ENCODE measurements around the gene ASAP2. TPM values are rescaled to one million over a fixed set of nuclear protein-coding genes. Genes with fewer than 3 reads are reported as not detected.

Gene ASAP2
- total RNA-seq, 1 experiment from 2014 or later, result 24.4 TPM

- DNase-seq (ENCODE audit: low spot score), result no peak
Observed at GRCh38 chr2:9274701-9275343, 68.2 kb downstream of the ASAP2 start.

DNA sequence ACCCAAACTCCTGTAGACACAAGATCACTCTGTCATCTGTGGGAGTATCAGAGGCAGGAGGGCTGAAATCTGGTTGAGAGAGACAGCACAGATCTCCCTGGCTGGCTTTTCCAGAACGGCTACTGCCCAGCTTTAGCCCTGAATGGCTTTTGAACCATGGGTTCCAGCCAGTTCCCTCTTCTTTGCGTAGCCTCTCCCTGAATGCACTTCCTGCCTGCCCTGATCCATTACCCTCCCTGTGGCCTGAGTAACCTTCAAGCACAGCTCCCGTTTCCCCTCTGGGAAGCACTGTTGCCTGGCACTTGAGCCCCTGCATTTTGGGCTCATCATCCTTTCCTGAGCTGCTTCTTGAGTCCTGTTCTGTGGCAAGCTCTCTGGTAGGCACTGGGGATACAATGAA, 68.8 kb downstream of the ASAP2 start:
- DNase-seq (ENCODE audit: low spot score), result no peak

DNA sequence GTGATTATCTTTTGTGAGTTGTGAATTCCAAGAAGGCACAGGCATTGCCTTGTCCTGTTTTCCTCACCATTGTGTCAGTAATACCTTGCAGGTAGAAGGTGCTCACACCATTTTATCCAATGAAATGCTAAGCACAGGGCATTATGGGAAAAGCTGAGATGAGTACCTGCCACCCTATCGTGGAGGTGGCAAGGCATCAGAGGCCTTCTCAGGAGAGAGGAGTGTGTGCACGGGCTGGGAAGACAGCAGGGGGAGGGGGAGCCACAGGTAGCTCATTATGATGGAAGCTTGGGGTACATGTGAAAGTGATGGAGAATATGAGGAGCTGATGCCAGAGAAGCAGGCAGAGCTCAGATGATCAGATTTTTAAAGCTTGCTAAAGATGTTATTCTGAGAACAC, 69.5 kb downstream of the ASAP2 start:
- no peak for DNase-seq (ENCODE audit: low spot score)

DNA sequence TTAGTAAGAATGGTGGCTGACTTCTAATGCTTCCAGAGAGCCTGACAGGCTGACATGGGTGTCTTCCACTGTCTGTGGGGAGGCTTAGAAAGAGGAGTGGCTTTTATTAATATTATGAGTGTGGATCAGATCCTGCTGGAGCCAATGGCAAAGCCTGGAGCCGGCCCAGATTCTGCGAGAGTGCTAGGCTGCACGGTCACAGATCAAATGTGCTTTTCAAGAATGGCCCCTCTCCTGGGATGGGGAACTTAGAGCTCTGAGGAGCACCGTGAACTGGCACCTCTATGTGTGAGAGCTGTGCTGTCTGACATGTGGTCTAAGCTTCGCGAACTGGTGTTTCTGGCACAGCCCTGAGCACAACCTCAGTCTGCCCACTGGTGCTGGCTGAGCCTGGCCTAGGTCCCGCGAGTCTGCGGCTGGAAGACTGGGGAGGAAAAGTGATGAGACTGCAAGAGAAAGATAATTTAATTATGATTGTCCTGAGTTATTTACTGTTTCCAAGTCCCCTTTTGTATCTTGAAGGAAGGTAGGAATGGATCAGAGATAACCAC, 70.4 kb downstream of the ASAP2 start:
- no peak for DNase-seq (ENCODE audit: low spot score)

GRCh38 chr2:9278439-9278838, 71.8 kb downstream of the ASAP2 start:
- DNase-seq (ENCODE audit: low spot score), result no peak

DNA sequence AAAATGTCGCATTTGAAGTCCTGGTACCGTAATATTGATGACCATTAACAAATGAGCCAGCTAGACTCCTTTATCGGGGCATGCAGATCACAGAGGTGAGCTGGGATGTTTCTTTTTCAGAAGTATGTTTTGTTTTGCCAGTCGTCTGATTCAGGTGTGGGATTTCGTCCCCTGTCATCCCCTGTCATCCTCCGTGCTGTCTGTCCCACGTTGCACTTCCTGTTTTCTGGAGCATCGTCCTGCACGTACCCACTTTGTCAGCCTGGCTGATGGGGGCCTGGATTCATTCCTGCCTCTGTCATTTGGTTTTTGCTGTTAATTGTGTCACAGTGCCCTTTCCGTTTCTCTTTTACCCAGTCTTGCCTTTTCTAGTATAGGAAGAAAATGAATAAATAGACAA, 72.8 kb downstream of the ASAP2 start:
- DNase-seq (ENCODE audit: low spot score), result no peak

- no peak for DNase-seq (ENCODE audit: low spot score)
Observed at GRCh38 chr2:9280224-9280623, 73.6 kb downstream of the ASAP2 start.

DNA sequence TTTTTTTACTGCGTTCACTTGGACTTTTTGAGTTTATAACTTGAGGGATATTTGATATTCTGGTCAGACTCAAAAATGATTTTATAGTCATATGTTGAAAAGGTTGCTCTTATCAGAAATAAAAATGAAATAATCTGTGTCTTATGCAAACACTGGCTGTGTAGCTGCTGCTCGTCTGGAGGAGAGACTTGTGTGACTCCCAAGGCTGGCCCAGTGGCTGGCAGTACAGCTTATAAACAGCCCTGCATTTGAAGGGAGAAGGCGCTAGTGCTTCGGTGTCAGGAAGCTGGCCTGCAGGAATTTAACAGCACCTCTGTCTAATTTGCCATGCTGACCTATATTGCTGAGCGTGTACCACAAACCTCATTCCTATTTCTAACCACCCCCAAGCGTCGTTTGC, 74.5 kb downstream of the ASAP2 start:
- DNase-seq (ENCODE audit: low spot score), result no peak

DNA sequence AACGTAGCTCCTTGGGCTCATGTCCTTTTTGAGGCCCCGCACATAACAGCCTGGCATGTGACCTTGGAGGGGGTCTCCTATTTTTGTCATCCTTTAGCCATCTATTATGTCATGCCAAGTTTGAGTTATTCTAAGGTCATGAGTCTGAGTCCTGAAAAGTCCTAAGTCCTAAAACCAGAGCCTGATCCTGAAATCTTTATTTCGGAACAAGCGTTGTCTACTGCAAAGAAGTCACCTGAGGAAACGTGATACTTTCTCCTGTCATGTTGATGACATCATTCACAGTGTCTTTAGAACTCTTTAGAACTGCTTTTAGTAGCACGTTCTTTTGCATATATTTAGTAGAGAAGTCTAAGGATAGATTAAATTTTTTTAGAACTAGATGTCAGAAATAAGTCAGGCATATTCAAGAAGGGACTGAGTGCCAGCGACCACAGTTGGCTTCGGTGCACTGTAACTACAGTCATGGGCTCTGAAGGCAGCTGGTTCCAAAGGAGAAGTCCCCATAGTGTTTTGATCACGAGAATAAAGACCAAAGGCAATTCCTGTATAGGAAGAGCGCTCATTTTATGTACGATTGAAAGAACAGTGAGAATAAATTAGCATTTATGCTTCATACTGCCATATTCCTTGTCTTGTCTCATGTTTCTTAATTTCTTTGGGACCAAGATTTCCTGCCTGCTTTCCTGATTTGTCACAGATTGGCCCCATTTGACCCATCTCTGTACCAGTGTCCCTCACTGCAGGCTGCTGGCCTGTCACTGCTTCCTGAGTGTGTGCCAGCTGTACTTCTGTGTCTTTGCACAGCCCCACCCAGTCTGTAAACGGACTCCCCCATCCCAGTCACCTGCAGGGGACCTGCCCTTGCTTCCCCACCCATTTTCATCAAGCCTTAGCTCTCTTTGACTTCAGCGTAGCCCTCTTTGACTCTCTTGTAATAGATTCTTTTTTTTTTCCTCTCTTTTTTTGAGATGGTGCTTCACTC, 75.8 kb downstream of the ASAP2 start:
- no peak for DNase-seq (ENCODE audit: low spot score)

- DNase-seq (ENCODE audit: low spot score), result no peak
Observed at GRCh38 chr2:9284521-9285297, 78.1 kb downstream of the ASAP2 start.

DNA sequence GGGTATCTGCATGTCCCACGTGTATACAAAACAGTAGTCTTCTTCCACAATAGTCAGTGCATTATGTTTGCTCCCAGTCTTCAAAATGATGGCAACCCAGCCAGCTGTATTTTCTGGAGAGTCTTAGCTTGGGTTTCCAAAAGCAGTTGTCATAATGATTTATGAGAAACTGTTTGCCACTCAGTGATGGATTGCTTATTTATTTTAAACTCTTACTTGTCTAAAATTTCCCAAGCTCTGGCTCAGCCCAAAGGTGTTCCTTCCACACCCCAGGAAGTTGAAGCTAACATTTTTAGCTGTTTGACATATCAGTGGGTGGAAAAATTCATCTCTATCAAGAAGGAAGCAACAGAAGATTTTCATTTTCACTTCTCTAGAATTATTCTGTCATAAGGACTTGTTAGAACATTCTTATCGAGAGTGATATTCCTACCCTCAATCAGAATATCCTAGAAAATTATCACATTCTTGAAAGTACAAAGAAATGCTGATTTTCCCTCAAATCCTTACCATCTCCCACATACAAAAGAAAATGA, 78.8 kb downstream of the ASAP2 start:
- DNase-seq (ENCODE audit: low spot score), result no peak

DNA sequence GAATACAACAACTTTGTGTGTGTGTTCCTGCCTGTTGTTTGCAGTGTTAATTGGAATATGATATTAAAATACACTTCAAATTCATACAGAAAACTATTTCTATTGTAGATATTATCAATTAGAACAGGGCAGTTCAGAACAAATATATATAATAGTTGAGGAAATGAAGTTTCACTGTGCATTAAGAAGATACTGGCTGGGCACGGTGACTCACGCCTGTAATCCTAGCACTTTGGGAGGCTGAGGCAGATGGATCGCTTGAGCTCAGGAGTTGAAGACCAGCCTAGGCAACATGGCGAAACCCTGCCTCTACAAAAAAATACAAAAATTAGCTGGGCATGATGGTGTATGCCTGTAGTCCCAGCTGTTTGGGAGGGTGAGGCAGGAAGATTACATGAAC, 79.3 kb downstream of the ASAP2 start:
- no peak for DNase-seq (ENCODE audit: low spot score)

GRCh38 chr2:9286554-9287399, 80.2 kb downstream of the ASAP2 start:
- DNase-seq (ENCODE audit: low spot score), result peak; percentile 54

DNA sequence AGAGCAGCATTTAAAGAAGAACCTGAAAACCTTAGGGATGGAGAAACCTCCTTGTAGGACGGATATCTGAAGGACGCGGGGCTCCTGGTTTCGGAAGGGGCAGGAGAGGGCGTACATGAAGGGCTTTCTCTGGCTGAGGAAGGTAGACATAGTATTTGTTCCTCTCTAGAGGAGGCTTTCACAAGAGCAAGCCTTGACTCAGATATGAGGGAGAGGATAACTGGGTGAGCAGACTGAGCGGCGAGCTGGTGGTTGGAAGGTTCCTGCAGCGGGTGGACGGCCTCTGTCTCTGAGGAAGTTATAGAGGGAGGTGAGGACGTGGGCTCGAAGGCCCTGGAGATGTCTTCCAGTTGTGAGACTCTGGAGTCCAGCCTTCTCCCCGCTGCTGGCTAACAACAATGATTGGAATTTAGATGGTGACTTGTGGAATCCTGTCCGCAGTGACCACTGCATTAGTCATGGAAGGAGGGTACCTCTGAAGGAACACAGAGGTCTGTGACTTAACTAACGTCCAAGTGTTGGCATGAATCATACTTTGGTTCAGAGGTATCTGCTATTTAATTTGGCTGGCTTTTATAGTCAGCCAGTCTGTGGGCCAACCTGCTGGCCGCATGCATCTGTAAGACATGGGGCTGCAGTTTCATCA, 80.9 kb downstream of the ASAP2 start:
- peak; percentile 99 for DNase-seq (ENCODE audit: low spot score)

DNA sequence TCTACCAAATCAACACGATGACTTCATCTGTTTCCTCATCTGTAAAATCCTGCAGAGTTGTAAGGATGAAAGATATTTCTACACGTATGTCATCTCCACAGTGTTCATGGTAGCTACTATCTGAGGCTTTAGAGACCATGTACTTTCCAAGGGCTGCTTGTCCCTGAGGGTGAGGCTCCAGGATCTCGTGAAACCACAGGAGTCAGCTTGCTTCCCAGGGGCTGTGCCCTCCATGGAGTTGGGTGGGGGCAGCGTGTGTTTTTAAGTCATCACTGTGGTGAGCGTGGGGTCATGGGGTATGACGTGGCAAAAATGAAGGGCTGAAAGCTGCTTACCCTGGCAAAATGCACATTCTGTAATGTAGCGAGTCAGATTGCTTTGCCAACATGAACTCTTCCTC, 81.6 kb downstream of the ASAP2 start:
- peak; percentile 94 for DNase-seq (ENCODE audit: low spot score)

DNA sequence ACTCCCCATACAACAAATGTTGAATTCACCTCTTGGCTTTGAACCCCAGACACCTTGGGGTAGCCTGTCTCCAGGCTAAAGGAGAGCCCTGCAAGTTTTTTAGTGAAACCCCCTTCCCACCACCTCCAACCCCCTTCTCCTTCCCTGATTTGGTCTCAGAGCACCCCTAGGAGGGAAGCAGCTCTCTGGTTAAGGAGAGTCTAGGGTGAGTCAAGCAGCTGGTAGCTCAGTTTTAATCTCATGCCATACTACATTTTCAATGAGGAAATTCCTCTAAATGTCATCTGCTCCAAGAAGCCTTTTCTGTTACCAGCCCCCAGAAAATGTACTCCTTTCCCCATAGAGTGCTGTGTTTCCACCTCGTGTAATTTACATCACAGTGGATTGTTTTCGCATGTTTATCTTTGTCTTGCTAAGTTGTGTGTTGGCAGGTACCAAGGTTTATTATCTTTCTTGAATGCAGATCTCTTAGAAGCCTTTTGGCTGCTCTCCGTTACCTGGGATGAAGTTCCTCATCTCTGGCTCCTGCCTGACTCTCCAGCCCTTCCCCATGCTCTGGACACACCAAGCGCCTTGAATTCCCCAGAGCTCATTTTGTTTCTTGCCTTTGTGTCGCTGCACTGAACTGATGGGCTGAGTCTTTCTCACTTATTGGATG, 82.2 kb downstream of the ASAP2 start:
- peak; percentile 68 for DNase-seq (ENCODE audit: low spot score)

DNA sequence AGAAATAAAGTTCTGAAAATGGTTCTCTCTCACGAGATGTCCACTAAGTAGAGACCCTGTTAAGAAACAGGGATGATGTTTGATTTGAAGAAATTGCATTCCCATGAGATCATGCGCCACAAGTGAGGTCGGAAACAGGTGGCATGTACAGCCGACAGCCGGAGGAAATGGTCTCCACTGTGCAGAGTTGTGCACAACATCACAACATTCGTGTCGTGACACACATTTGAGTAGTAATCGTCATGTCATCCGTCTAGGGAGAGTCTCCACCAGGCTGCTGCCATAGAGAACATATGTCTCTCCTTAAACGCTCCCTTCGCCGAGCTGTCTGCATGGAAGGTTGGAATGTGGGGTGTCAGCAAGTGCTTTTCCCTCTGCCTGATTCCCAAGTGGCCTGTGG, 84.7 kb downstream of the ASAP2 start:
- no peak for DNase-seq (ENCODE audit: low spot score)

GRCh38 chr2:9291866-9292265, 85.3 kb downstream of the ASAP2 start:
- no peak for DNase-seq (ENCODE audit: low spot score)

DNA sequence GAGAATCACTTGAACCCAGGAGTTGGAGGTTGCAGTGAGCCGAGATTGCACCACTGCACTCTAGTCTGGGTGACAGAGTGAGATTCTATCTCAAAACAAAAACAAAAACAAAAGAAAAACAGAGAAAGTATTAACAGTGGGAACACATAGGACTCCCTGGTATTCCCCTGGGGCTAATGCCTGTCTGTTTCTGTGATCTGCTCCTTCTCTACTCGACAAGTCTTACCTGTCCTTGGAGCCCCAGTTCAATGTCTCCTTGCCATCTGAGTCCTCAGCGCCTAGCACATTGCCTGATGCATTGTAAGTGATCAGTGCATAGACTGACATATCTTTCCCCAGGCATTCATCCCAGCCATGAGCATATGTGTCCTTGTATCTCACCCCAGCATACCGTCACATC, 85.8 kb downstream of the ASAP2 start:
- no peak for DNase-seq (ENCODE audit: low spot score)

DNA sequence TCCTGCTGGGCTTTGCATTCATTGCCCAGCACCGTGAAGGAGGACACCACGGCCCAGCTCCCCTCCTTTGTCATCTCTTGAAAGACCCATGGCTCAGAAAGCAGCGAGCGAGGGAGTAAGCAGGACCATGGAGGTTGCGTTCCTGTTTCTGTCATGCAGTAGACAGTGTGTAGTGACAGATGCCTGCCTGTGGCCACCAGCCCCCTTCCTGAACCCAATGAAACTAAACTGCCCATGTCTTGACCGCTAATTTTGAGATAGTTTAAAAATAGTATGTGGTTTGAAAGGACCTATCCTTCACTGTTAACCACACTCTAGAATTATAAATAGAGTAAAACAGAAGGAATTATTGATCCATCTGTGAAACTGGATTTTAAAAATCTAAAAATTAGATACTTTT, 88.2 kb downstream of the ASAP2 start:
- DNase-seq (ENCODE audit: low spot score), result no peak
